Endothelial cell of umbilical vein (primary cell): ENCODE data around the gene FOXK1.

Experiments used
- EZH2 ChIP-seq: IDR thresholded peaks from 2 replicates; pipeline ENCODE4 v1.6.1; 2012; ENCODE audit warnings: borderline replicate concordance, low read depth, mild to moderate bottlenecking, moderate library complexity, low read length, inconsistent platforms; ENCODE audit not compliant: severe bottlenecking
- GATA2 ChIP-seq: IDR thresholded peaks from 2 replicates; pipeline ENCODE4 v1.7.0; 2011; ENCODE audit warnings: low read depth, mild to moderate bottlenecking, moderate library complexity, mixed read lengths, low read length; ENCODE audit not compliant: insufficient read length, insufficient read depth
- MYC ChIP-seq: IDR thresholded peaks from one replicate; pipeline ENCODE4 v1.6.1; 2011; ENCODE audit warnings: mild to moderate bottlenecking, low read depth, low read length
- POLR2A ChIP-seq: IDR thresholded peaks from 2 replicates; pipeline ENCODE4 v1.6.1; 2012; ENCODE audit warnings: low read depth, mild to moderate bottlenecking, control low read depth, low read length
- POLR2AphosphoS5 ChIP-seq: IDR thresholded peaks from 2 replicates; pipeline ENCODE4 v1.6.1; 2012; ENCODE audit warnings: low read depth, mild to moderate bottlenecking, control low read depth, low read length, moderate library complexity; ENCODE audit not compliant: insufficient read depth
- TF ChIP-seq, protein P1 (sequence below), 2 donors: IDR thresholded peaks; 1 replicate in 1 of 2; 2 replicates in 1 of 2; pipeline ENCODE4 v1.5.1; 2011; ENCODE audit warnings: low read length in 2 of 2, mild to moderate bottlenecking in 2 of 2, moderate library complexity in 2 of 2, control low read depth in 1 of 2, inconsistent platforms in 1 of 2, low read depth in 1 of 2; ENCODE audit not compliant: insufficient read depth in 1 of 2; ENCODE audit errors: extremely low read depth in 1 of 2

DNA sequence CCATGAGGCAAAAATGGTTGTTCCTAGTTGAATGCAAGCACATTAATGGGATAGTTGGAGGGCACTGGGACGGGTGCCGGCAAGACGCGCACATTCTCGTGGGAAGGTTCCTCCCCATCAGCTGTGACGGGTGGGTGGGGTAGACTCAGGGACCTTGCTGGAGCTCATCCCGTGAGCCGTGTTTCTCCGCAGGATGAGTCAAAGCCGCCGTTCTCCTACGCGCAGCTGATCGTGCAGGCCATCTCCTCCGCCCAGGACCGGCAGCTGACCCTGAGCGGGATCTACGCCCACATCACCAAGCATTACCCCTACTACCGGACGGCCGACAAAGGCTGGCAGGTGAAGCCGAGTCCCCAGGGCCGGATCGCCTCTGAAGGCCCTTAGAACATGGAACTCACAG, 73.0 kb downstream of the FOXK1 start:
- TF ChIP-seq, protein P1, sequence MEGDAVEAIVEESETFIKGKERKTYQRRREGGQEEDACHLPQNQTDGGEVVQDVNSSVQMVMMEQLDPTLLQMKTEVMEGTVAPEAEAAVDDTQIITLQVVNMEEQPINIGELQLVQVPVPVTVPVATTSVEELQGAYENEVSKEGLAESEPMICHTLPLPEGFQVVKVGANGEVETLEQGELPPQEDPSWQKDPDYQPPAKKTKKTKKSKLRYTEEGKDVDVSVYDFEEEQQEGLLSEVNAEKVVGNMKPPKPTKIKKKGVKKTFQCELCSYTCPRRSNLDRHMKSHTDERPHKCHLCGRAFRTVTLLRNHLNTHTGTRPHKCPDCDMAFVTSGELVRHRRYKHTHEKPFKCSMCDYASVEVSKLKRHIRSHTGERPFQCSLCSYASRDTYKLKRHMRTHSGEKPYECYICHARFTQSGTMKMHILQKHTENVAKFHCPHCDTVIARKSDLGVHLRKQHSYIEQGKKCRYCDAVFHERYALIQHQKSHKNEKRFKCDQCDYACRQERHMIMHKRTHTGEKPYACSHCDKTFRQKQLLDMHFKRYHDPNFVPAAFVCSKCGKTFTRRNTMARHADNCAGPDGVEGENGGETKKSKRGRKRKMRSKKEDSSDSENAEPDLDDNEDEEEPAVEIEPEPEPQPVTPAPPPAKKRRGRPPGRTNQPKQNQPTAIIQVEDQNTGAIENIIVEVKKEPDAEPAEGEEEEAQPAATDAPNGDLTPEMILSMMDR (IDR thresholded peaks at IDR 0.05; ENCODE audit: extremely low read depth in 1 of 2, insufficient read depth in 1 of 2, low read depth in 1 of 2, low read length in 2 of 2) = no peak
- TF ChIP-seq GATA2 (no peak), POLR2A (no peak), MYC (no peak), EZH2 (no peak), POLR2AphosphoS5 (no peak)
